HG03095 (cell line): ENCODE measurements around the gene TGFBR3L.
"Not testable (repeated sequence)": the region's sequence is repeated elsewhere in the genome, so short reads cannot be mapped to it uniquely, and the experiment has no call there.

Source experiments
- ATAC-seq: cut with Tn5 transposase; IDR thresholded peaks from one replicate; pipeline ENCODE4 v1.9.1; 2021; ENCODE audit warnings: moderate library complexity; ENCODE audit not compliant: unreplicated experiment

Gene TGFBR3L

DNA sequence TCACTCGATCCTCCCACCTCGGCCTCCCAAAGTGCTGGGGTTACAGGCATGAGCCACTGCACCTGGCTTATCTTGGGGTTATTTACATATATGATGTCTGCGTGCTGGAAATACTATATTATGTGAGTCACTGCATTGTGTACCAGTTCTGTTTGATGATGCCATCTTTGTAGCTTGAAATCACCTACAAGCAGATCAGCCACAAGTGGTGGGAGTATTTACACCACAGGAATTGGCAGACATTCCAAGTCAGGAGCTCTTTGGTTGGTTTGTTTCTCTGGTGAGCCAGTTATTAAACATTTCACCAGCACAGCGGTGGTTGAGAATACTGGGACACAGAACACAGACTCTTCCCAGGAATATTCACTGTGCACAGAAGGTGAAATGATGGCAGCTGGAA lies 33.3 kb downstream of the TGFBR3L start:
- no peak for ATAC-seq

- ATAC-seq: no peak
Observed at GRCh38 chr19:7953060-7953459, 38.4 kb downstream of the TGFBR3L start.

DNA sequence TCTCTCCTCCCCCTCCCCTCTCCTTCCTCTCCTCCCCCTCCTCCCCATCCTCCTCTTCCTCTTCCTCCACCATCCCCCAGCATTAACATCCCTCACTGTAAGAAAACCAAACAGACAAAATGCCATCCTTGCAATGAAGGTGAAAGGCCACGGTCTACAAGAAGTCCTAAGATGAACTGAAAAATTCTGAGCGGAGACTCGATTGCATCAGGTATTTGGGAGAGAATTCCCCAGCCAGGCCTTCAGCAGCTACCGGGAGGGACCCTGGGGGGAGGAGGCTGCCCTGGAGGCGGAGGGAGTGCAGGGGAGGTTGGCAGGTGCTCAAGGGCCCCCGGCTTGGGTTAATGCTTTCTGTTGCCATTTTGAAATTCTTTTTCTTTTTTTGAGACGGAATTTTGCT lies 38.9 kb downstream of the TGFBR3L start:
- no peak for ATAC-seq

DNA sequence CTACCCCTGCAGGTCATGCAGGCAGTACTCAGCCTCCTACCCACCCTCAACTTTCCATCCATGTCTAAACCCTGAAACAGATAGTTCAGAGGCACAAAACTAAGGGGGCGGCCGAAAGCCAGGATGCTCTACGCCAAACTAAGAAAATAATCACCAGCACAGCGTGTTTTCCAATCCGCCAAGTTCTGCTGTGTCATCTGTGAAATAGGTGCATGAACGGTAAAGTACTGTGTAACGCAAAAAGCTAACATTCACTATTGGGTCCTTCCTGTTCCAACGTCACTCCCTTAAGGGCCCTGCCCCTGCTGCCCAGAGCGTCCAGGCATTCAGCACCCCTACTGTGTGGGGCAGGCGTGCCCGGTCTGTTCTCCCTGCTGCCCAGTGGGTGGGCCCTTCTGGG lies 41.1 kb downstream of the TGFBR3L start:
- no peak for ATAC-seq

DNA sequence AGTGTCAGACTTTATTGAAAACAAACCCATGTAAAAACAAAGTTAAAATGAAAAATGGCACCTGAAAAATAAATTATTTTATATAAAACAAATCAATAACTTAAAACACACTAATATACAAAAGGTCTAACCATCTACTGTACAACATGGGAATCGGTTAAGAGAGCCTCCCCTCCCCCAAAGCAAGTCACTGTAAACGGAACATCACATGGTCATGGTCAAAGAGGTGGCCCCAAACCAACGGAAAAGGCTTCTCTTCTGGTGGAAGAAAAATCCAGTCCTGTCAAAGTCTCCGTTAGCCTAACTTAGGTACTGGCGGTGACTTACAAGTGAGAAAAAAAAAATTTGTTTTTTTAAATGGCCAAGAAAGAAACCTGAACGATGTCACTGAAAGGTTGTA lies 44.6 kb downstream of the TGFBR3L start:
- ATAC-seq: no peak

GRCh38 chr19:7961082-7961481 lies 46.5 kb downstream of the TGFBR3L start:
- not testable (repeated sequence) for ATAC-seq

GRCh38 chr19:7961920-7962626 lies 47.4 kb downstream of the TGFBR3L start:
- ATAC-seq: no peak

DNA sequence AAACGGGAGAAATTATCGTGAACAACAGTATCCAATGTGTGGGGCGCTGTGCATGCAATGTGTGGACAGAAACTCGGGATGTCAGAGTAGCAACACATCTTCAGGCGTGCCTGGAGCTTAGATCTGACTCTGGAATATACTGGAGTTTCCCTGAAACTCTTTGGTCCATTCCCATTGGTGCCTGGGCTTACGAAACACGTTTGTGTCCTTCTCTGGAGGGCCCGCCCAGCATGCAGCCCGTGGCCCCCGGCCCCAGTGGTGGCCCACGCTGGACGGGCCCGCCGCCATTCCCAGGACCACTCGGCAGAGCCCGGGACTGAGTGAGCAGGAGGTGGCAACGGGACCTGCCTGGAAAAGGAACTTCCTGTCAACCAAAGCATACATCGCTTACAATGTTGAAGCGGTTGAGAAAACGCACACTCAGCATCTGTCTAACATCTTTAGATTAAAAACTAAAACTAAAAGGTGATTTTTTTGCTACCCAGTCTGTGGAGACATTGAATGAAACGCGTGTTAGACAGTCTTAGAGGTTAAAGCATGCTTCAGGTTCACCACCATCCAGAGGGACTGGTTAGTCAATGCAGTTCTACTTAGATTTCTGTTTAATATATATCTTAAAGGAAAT lies 48.1 kb downstream of the TGFBR3L start:
- no peak for ATAC-seq

DNA sequence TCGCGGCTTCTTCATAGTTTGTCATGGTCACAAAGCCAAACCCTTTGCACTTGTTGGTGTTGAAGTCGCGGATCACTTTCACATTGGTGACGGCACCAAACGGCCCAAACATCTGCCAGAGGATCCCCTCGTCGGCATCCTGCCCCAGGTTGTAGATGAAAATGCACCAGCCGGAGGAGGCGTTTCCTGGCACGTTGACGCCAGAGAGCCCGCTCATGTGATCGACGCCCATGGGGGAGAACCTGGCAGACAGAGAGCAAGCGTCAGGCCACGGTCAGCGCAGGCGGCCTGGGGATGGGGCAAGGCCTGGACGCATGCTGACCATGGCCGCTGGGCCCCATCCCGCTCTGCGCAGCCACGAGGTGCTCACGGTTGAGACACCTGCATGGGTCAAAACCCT lies 48.9 kb downstream of the TGFBR3L start:
- ATAC-seq: no peak

DNA sequence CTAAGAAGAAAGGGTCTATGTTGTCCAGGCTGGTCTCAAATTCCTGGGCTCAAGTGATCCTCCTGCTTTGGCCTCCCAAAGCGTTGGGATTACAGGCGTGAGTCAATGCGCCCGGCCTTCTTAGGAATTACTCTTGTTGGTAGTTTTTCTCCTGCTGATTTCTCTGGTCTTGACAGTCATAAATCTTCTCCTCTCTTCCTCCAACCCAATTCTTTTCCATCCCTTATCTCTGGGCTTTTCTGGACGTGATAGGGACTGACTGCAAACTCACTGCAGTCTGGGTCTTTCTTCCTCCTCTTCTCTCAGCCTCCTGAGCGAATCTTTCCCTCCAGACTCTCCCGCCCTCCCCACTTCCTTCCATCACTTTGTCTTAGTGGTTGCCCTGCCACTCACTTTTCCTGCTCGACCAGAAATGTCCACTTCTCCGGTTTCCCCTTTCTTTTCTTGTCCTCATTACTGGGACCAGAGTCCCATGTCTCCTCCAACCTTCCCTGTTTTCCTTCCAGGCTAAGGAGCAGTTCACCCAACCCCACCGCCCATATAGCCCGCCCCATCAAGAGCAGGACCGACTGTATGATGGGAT lies 50.7 kb downstream of the TGFBR3L start:
- ATAC-seq: no peak

- no peak for ATAC-seq
Observed at GRCh38 chr19:7965921-7966665, 51.5 kb downstream of the TGFBR3L start.

DNA sequence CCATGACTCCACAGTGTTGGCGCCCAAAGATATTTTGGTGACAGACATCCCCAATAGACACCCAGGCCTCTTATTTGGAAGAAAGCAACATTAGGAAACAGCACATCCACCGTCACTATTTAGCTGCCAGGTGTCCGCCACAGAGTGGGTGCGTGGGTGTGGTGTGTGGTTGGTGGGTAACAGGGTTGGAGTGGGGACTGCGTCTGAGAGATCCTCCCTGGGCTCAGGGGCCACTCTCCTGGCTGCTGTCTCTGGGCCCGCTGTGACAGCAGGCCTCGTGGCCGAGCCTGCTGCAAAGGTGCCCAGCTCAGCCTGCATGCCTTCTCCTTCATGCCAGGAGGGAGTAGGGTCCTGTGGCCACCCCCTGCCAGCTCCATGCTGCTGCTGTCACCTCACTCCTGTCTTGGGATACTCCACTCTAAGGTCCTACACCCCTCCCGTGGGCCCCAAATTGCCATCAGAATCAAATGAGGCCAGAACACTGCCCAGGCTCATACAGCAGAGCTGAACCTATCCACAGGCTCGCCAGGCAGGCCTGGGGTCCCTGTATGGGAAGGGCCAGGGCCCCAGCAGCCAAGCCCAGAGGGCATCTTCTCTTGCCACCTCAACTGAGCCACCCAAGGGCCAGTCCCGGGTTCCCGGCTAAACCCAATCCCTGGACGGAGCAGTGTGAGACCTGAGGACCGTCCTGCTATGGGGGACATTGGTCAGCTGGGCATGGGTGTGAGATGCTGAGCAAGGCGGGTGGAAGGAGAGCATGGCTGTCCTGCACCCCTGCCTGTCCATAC lies 53.6 kb downstream of the TGFBR3L start:
- ATAC-seq: no peak
